NCI-H146 (cell line): ENCODE data around the gene RPL39.
"Not testable (repeated sequence)": the region's sequence is repeated elsewhere in the genome, so short reads cannot be mapped to it uniquely, and the experiment has no call there.

Source experiments
- DNase-seq: peaks from one replicate; lab custom pipeline; 2025; lab: John Stamatoyannopoulos, UW

RPL39 gene

GRCh38 chrX:119791437-119792231, at the start of gene RPL39:
RPL39 (minus strand) TSS chrX:119791630; CDS start chrX:119791576, 54 bp downstream.
- DNase-seq = peak; percentile 91

- no peak for DNase-seq
Observed at GRCh38 chrX:119833905-119834304, 42.5 kb upstream of the RPL39 start.

GRCh38 chrX:119828446-119828845, 37.0 kb upstream of the RPL39 start:
- no peak for DNase-seq

GRCh38 chrX:119826399-119826959, 35.0 kb upstream of the RPL39 start:
- DNase-seq = no peak

- DNase-seq = not testable (repeated sequence)
Observed at GRCh38 chrX:119824221-119824620, 32.8 kb upstream of the RPL39 start.

GRCh38 chrX:119821703-119822102, 30.3 kb upstream of the RPL39 start:
- DNase-seq = not testable (repeated sequence)

GRCh38 chrX:119817130-119817690, 25.8 kb upstream of the RPL39 start:
- no peak for DNase-seq

GRCh38 chrX:119816300-119816699, 24.9 kb upstream of the RPL39 start:
- no peak for DNase-seq

GRCh38 chrX:119809185-119809666, 17.8 kb upstream of the RPL39 start:
- DNase-seq = no peak

GRCh38 chrX:119808461-119808860, 17.0 kb upstream of the RPL39 start:
- not testable (repeated sequence) for DNase-seq

GRCh38 chrX:119802546-119802945, 11.1 kb upstream of the RPL39 start:
- no peak for DNase-seq

GRCh38 chrX:119801253-119802221, 10.1 kb upstream of the RPL39 start:
- DNase-seq = no peak

- DNase-seq = peak; percentile 59
Observed at GRCh38 chrX:119790977-119791436, 423 bp downstream of the RPL39 start.

GRCh38 chrX:119784747-119785446, 6.5 kb downstream of the RPL39 start:
- peak; percentile 11 for DNase-seq

- no peak for DNase-seq
Observed at GRCh38 chrX:119783026-119783425, 8.4 kb downstream of the RPL39 start.

GRCh38 chrX:119778829-119779228, 12.6 kb downstream of the RPL39 start:
- no peak for DNase-seq

- DNase-seq = no peak
Observed at GRCh38 chrX:119775517-119776238, 15.8 kb downstream of the RPL39 start.

- not testable (repeated sequence) for DNase-seq
Observed at GRCh38 chrX:119769388-119769787, 22.0 kb downstream of the RPL39 start.

GRCh38 chrX:119768436-119768835, 23.0 kb downstream of the RPL39 start:
- DNase-seq = not testable (repeated sequence)

GRCh38 chrX:119763836-119764387, 27.5 kb downstream of the RPL39 start:
- DNase-seq = no peak
